ENCODE data around the gene SOCS1.

The SOCS1 gene

DNA sequence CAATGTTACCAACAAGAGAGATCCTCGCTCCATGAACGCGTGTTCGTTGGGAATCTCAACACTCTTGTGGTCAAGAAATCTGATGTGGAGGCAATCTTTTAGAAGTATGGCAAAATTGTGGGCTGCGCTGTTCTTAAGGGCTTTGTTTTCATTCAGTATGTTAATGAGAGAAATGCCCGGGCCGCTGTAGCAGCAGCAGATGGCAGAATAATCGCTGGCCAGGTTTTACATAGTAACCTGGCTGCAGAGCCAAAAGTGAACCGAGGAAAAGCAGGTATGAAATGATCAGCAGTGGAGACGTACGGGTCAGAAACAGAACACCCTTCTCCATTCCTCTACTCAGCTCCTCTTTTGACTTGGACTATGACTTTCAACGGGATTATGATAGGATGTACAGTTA lies 13.3 kb downstream of the SOCS1 start:
- no peak for DNase-seq

DNA sequence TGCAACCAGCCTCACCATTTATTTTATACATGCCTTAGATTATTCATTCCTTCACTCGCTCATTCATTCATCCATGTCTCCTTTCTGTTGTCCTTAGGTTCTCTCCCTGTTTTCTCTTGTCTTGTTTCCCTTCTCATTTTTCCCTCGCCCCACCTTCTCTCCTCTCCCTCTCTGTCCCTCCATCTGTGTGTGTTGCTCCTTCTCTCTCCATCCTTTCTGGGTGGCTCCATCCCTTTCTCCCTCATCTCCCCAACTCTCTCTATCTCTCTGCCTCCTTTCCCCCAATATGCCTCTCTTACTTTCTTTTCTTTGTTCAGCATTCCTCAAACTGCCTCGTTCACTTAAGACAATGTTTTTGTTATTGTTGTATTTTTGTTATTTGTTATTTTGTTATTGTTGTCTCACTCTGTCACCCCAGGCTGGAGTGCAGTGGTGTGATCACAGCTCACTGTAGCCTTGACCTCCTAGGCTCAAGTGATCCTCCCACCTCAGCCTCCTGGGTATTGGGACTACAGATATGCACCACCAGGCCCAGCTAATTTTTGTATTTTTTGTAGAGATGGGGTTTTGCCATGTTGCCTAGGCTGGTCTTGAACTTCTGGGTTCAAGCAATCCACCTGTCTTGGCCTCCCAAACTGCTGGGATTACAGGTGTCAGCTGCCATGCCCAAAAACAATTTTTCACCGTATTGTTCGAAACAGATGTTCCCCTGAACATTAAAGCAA lies 14.4 kb downstream of the SOCS1 start:
- DNase-seq: no peak

DNA sequence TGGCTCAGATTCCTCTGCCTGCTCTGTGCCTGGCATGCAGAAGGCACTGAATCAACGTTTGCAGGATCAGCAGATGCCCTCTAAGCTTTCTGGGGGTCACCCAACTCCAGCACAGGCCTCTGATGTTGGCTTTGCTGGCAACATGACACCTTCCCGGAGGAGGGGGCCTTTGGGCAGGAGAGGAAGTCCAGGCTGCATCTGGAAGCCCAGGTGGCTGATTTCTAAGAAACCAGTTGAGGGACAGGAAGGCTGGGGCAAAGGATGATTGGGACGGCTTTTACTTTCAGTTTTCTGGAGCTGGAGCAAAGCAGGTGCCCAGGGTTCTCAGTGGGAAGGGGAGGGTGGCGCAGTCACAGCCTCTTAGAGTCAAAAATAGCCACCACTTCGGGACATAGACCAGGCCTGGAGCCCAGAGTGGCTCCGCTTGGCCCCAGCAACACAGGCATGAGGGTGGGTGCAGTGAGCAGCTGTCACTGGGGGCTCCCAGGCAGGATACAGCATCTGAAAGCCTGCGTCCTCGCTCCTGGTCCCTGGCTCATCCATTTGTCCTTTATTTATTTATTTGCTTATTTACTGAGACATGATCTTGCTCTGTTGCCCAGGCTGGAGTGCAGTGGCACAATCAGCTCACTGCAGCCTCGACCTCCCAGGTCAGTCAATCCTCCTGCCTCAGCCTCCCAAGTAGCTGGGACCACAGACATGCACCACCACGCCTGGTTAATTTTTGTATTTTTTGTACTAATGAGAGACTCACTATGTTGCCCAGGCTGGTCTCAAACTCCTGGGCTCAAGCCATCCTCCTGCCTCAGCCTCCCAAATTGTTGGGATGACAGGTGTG lies 15.1 kb downstream of the SOCS1 start:
- no peak for DNase-seq

DNA sequence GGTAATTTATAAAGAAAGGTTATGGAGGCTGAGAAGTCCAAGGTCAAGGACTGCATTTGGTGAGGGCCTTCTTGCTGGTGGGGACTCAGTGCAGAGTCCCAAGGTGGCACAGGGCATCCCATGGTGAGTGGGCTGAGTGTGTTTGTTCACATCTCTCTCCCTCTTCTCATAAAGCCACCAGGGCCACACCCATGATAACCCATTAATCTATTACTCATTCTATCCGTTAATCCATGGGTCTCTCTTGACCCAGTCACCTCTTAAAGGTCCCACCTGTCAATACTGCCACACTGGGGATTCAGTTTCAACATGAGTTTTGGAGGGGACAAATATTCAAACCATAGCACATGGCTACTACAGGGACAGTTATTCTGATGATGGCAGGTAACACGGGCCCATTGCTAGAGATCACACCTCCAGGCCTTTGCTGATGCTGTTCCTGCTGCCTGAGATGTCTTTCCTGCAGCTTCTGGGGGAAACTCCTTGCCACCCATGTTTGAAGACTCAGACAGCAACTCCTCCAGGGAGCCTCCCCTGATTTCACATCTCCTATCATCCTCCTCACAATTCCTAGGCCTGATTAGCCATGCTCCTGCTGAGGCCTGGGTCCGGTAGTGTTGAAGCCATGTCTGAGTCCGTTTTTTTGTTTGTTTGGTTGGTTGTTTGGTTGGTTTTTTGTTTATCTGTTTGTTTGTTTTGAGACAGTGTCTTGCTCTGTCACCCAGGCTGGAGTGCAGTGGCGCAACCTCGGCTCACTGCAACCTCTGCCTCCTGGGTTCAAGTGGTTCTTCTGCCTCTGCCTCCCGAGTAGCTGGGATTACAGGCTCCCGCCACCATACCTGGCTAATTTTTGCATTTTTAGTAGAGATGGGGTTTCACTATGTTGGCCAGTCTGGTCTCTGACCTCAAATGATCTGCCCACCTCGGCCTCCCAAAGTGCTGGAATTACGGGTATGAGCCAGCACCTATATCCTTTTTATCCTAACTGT lies 16.1 kb downstream of the SOCS1 start:
- DNase-seq: no peak

DNA sequence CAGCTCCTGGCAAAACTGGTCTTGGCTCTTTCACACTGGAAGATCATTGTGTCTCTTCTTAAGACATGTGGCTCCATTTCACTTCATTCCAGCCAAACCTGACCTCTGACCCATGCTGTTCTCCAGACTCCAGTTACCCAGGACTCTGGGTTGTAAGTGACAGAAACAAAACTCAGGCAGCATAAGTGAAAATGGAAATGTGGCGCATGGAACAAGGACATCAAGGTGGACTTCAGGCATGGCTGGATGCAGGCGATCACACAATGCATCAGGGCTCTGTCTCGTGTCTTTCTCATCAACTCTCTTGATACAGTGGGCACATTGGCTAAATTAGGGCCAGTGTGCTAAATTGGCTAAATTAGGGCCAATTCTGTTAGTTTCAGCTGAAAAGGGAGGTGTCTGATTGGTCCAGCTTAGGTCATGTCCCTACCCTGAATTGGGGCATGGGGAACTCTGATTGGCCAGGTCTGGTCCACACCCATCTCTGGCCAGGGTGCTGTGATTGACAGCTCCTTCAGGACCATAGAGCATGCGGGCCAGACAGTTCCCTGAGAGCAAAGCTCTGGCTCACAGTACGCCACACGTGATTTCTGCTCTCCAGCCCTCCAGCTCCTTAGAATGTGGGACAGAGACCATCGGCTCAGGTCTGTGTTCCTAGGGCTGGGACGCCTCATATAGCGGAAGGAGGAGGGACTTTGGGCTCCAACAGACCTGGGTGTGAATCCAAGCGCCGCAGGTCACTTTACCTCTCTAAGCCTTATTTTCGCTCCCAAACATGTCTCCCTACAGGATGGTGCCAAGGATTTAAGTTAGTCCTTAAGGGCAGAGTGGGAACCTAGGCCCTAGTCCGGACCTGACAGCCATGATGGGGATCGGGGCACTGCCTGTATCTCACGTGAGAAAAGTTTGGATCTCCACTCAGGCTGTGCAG lies 17.5 kb downstream of the SOCS1 start:
- DNase-seq: no peak

DNA sequence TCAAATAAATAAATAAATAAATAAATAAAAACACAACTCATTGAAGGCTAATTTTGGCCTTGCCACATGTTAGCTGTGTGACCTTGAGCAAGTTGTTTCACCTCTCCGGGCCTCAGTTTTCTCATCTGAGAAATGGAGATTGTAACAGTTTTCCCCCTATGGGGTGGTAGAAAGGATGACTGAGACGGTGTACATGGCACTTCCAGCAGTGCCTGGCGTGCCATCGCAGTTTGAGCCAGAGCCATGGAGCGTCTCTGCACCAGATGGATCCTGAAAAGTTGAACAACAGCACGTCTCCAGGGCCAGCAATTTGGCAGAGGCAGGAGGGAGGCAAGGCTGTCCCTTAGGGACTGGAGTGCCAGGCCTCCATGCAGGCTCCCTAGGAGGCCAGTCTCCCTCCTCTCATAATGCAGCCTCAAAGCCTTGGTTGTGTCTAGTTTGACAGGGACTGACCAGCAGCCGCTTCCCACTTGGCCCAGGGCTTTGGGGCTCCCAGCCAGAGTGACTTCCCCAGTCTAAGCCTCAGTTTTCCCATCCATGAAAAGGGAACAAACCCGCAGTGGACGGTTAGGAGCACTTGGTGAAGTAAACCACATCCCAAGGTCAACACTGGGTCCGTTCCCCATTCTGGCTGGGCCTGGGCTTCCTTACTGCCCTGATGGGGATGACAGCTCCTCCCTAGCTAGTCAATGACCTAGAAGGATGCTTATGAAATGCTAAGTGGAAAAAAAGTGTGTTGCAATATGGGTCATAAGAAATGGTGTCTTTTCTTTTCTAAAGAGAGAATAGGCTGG lies 19.3 kb downstream of the SOCS1 start:
- no peak for DNase-seq

DNA sequence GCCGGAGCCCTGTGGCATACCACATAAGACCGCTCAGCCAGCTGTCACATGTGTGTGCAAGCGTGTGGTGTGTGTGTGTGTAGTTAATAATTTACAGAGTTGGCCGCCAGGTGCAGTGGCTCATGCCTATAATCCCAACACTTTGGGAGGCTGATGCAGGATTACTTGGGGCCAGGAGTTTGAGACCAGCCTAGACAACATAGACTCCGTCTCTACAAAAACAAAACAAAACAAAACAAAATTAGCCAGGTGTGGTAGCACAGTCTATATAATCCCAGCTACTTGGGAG lies 20.4 kb downstream of the SOCS1 start:
- DNase-seq: no peak

DNA sequence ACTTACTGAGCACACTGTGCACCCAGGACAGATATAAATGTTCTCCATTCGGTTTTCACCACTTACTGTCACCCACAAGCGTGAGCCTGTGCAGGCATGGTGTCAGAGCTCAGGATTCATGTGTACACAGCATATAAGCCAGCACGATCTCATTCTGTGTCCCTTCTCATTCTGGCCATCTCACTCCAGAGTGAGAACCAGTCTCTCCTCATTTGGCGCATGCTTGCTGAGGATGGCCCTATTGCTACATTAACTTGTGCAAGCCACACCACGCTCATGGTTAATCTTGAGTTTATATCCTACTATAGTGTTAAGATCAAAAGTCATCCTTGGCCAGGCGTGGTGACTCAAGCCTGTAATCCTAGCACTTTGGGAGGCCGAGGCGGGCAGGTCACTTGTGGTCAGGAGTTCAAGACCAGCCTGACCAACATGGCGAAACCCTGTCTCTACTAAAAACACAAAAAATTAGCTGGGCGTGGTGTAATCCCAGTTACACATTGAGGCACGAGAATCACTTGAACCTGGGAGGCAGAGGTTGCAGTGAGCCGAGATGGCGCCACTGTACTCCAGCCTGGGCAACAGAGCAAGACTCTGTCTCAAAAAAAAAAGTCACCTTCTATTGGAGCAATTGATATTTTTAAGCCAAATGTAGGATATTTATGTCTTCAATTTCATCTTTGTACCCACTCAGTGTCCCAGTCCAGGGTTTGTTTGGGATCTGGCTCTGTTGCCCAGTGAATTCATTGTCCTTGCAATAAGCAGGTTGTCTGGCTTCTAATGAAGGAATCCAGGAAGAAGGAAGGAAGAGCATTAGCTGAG lies 20.9 kb downstream of the SOCS1 start:
- DNase-seq: no peak

DNA sequence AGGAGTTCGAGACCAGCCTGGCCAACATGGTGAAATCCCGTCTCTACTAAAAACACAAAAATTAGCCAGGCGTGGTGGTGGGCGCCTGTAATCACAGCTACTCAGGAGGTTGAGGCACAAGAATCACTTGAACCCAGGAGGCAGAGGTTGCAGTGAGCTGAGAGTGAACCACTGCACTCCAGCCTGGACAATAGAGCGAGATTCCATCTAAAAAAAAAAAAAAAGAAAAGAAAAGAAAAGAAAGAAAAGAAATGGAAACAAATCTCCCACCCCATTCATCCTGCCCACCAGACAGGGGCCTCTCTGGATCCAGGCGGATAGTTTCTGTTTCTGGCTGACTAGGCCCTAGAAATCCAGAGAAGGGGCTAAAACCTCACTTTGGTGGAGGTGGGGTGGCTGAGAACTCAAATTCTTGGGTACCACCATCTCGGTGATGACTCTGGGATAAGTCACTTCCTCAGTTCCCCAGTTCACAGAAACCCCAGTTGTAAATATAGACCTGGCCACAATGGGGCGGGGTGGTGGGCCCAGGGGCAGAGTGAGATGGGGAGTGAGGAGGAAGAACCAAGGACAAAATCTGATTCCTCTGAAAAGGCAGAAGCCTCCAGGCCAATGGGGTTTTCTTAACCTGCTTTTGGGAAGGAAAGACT lies 22.2 kb downstream of the SOCS1 start:
- DNase-seq: peak; percentile 70

DNA sequence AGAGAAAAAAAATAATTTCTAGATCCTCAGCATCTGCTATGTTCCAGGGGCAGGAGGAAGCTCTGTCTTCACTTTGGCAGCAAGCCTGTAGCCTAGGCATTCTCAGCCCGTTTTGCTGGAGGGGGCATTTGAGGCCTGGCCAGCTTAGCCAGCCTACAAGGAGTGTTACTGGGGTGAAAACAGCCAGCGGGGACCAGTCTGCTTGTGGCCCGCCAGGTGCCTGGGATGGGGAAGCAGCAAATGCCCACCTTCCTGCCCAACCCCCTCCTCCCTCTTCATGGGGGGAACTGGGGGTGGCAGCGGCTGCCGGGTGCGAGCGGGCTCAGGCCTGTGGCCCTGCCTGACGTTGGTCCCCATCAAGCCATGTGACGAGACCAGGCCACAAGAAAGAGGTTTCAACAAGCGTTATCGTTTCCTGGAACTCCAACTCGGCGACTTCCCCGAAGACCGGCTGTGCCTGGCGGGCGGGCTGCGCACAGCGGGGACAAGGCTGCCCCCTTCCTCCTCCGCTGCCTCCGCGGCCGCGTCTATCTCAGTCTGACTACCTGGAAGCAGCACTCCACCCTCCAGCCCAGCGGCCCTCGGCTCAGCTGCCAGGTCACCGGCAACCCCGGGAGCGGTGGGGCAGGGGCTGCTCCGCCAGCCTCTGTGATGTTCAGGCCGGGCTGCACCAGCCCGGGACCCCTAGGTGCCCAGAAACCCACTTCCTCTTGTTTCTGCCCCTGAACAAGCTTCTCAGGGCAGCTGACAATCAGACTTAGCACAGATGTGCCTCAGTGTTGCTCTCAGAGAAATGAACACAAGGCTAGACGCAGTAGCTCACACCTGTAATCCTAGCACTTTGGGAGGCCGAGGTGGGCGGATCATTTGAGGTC lies 22.9 kb downstream of the SOCS1 start:
- DNase-seq: peak; percentile 82

DNA sequence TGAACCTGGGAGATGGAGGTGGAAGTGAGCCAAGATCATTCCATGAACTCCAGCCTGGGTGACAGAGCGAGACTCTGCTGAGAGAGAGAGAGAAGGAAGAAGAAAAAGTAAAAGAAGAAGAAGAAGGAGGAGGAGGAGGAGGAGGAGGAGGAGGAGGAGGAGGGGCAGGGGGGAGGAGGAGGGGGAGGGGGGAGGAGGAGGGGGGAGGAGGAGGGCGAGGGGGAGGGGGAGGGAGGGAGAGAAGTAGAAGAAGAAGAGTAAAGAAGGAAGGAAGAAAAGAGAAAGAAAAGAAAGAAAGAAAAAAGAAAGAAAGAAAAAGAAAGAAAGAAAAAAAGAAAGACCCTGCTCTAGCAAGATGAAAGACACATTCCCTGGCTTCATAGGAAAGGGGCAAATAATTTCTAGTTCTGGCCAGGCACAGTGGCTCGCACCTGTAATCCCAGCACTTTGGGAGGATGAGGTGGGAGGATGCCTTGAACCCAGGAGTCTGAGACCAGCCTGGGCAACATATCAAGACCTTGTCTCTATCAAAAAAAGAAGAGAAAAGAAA lies 23.6 kb downstream of the SOCS1 start:
- no peak for DNase-seq

DNA sequence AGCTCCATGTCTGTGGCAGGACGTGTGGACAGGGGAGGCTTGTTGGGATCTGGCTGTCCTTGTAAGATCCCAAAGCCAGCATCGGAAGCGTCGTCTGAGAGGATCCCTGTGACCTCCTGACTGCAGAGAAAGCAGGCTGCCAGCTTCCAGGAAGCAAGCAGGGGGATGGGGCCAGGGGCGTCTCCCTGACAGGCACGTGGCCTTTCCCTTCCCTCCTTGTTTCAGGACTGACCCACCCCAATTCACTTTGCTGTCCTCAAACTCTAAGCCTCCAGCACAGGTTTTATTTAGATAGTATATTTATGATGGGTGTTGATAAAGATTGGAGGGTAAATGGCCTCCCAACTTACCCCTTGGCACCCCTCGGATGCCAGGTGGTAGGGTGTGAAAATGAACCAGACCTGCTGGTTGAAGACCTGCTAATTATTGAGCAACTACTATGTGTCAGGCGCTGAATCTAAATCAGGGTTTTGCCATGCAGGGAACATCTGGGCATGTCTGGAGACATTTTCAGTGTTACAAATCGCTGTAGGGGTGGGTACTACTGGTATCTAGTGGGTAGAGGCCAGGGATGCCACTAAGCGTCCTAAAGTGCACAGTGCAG lies 24.5 kb downstream of the SOCS1 start:
- no peak for DNase-seq

DNA sequence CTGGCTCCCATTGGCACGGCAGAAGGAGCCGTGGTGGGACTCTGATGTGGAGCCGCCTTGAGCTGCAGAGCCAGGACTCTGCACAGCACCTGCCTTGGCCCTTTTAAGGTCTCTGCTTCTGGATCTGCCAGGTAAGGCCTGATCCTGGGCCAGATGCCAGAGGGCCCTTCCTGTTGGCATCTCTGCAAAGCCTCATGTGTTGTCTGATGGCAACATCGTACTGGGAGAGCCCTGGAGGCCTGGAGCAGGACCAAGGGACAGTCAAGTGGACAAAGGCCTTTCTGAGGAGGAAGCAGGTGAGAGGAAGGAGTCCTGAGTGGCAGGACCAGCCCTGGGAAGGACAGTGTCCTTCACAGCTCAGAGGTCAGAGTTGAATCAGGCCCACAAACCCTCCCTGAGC lies 26.1 kb downstream of the SOCS1 start:
- DNase-seq: no peak

DNA sequence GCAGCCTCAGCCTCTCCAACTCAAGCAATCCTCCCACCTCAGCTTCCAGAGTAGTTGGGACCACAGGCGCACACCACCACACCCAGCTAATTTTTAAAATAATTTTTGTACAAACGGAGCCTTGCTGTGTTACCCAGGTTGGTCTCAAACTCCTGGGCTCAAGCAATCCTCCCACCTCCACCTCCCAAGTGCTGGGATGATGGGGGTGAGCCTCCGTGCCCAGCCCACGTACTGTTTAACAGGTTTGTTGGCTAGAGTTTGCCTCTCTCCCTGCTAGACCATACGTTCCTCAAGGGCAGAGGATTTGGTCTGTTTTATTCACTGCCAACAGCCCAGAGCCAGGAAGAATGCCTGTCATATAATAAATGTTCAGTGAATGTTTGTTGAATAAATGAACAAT lies 26.6 kb downstream of the SOCS1 start:
- no peak for DNase-seq

DNA sequence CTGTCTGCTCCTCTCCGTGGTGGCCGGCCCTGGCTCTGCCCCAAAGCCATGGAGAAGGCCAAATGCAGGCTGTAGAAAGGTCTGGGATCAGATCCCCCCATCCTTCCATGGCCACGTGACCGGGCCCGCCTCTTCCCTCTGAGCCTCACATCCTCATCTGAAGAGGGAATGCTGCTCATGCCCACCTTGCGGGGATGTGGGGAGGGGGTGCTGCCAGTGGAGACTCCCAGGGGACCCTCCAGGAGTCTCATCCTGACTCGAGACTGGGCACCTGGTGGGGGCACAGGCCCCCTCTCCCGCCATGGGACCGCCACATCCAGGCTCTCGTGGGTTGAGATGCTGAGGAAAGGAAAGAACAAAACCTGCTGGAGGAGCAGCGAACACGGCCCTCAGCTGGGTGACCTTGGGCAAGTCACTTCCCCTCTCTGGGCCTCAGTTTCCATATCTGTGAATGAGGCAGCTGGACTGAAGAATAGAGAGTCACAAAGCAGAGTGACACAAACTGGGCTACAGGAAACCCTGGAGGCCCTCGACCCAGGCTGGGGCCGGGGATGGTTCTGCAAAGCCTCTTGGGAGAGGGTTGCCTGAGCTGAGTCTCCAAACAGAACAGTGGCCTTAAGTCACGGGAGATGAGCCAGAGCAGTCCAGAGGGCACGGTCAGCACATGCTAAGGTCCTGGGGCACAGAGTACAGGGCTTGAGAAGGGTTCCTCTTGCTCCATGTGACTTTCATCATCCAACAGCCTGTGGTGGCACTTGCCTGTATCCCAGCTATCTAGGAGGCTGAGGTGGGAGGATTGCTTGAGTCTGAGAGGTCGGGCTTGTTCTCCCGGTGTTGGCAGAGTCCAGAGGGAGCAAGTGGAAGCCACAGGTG lies 30.1 kb downstream of the SOCS1 start:
- no peak for DNase-seq

DNA sequence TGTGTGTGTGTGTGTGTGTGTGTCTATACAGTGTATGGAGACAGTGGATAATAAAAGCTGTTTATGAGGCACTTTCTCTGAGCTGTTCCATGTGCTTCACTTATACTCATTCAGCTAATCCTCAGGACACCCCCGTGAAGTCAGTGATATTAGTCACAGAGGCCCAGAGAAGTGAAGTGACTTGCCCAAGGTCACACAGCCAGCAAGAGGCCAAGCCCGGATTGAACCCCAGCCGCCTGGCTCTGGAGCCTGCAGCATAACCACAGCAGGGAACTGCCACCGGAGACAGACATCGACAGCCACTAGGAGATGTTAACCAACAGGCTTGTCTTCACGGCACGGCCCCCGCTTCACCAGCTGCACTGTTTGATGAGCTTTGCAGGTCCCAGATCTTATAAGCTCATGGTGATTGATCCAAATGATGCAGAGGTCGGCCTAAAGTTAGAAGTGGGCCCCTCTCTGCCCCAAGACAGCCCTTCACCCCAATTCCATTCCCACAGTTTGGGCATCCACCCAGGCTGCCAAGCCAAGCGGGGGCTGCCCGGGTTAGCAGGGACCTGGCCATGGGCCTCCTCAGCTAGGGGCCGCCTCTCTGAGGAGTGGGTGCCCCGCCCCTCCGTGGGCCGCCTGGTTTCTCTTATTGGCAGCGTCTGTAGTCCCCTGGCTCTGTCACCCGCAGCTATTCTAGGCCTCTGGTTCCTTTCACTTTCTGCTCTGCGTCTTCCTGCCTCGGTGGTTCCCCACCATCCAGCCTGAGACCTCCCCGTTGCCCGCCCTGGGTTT lies 30.9 kb downstream of the SOCS1 start:
- peak; percentile 89 for DNase-seq
